T-helper 1 cell treated with Interleukin-12 subunit alpha and Interleukin-12 subunit beta and Interleukin-4 antibody, amounts not matched to agents 30 ng/mL and 1 ng/mL, for 36 hours (primary cell): ENCODE measurements around the gene TUFM. TPM values are rescaled to one million over a fixed set of nuclear protein-coding genes. Genes with fewer than 3 reads are reported as not detected.
"Not testable (repeated sequence)": the region's sequence is repeated elsewhere in the genome, so short reads cannot be mapped to it uniquely, and the experiment has no call there.

ENCODE experiments used
- intact Hi-C: fragments of 100-400 bp; cut with micrococcal nuclease; formaldehyde crosslinking; loops from one replicate; pipeline ENCODE4 v1.15.1; 2024
- total RNA-seq: library from RNA; stranded (reverse); gene quantifications from 2 replicates; pipeline ENCODE4 v1.2.3, GENCODE V29; 2022

The TUFM gene
- total RNA-seq, 1 donor from 2014 or later, result 137 TPM

DNA sequence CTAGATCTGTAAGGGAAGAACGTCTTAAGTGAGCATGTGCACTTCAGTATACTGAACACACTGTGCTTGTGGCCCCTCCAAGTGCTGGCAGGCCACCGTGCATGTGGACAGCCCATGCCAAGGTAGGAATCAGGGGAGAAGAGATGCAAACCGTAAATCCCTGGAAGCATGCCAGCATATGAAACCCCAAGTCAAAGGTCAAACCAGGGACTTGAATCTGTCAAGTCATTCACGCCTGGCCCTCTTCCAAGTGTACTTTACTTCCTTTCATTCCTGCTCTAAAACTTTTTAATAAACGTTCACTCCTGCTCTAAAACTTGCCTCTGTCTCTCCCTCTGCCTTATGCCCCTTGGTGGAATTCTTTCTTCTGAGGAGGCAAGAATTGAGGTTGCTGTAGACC lies 26.1 kb downstream of the TUFM start:
- intact Hi-C loops, result loop anchor here (5.0 kb wide), 2 partner anchors 987 to 1177 kb away; partner anchors contain the start of genes HIRIP3, INO80E and MAZ

DNA sequence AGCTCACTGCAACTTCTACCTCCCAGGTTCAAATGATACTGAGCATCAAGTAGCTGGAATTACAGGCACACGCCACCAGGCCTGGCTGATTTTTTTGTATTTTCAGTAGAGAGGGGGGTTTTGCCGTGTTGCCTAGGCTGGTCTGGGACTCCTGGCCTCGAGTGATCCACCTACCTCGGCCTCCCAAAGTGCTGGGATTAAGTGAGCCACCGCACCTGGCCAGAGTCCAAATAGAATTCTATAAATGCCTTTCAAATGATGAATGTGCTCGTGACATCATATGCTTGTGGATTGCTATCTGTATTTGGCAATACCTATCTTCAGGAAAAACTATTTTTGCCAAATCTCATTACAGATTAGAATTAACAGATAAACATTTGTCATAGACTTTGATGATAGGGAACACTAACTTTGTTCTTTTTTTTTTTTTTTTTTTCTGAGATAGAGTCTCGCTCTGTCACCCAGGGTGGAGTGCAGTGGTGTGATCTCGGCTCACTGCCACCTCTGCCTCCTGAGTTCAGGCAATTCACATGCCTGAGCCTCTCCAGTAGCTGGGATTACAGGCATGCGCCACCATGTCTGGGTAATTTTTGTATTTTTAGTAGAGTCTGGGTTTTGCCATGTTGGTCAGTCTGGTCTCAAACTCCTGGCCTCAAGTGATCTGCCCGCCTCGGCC lies 38.6 kb downstream of the TUFM start:
- intact Hi-C loops, result not testable (repeated sequence)

DNA sequence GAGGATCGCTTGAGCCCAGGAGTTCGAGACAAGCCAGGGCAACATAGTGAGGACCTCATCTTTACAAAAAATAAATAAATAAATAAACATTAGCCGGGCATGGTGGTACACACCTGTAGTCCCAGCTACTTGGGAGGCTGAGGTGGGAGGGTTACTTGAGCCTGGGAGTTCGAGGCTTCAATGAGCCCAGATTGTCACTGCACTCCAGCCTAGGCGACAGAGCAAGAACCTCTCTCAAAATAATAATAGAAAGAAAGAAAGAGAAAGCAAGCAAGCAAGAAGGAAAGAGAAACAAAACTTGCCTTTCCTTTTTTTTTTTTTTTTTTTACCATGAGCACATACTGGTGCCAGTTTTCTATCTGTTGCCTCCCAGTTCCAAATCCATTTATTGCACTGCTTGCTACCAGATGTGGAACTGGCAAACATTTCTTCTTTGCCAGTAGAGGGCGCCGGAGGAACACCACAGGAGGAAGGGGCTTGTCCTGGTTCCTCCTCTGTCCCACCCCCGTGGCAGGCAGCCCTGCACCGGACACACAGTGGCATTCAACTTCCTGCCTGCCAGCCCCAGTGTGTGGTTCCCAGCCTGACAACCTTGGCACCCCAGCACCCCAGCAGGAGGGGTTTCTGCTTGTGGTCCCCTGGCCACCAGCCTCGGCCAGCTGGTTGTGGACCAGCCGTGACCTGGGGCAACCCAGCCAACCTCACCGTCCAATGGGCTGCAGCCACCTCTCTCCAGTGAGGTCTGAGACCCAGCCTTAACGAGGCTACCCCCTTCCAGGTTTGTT lies 43.7 kb downstream of the TUFM start:
- intact Hi-C loops, result not testable (repeated sequence)

Other genes with a start within 250 kb of the TUFM start
- gene SULT1A2, start 249.3 kb downstream of the TUFM start, total RNA-seq, result 0.37 and 0.63 TPM in 2 replicates
- gene SULT1A1, start 236.3 kb downstream of the TUFM start, total RNA-seq, result 5.8 and 6.4 TPM in 2 replicates
- 1.6 and 1.9 TPM in 2 replicates for gene NPIPB8, start 208.3 kb downstream of the TUFM start, total RNA-seq
- gene EIF3C, start 134.9 kb downstream of the TUFM start, total RNA-seq, result 740 and 753 TPM in 2 replicates
- gene NPIPB9, start 94.6 kb downstream of the TUFM start, total RNA-seq, result 5.2 and 5.4 TPM in 2 replicates
- gene ATXN2L, start 23.3 kb downstream of the TUFM start, total RNA-seq, result 288 and 313 TPM in 2 replicates
- 55.0 and 61.0 TPM in 2 replicates for gene SH2B1, start 17.5 kb upstream of the TUFM start, total RNA-seq
- gene ATP2A1, start 32.1 kb upstream of the TUFM start, total RNA-seq, result 1.3 and 1.4 TPM in 2 replicates
- 23.9 and 24.9 TPM in 2 replicates for gene RABEP2, start 78.9 kb upstream of the TUFM start, total RNA-seq
- gene CD19, start 85.6 kb upstream of the TUFM start, total RNA-seq, result not detected in 2 replicates
- gene NFATC2IP, start 104.6 kb upstream of the TUFM start, total RNA-seq, result 122 and 130 TPM in 2 replicates
- gene SPNS1, start 128.4 kb upstream of the TUFM start, total RNA-seq, result 26.5 and 32.1 TPM in 2 replicates
- gene LAT, start 138.7 kb upstream of the TUFM start, total RNA-seq, result 359 and 362 TPM in 2 replicates